Measurements from ENCODE around the gene MBNL1.
"Not testable (repeated sequence)": the region's sequence is repeated elsewhere in the genome, so short reads cannot be mapped to it uniquely, and the experiment has no call there.

MBNL1 gene

GRCh38 chr3:152334761-152335160 is 66.0 kb downstream of the MBNL1 start:
- no peak for TF ChIP-seq Cebpa-rat (IDR thresholded peaks at IDR 0.05)
- H3K27ac ChIP-seq: no peak overlapping the region
- peaks cover 6 to 61% (median 25%) of the 10 kb centered on the region in 10 experiments; a peak in 19 of 20 replicates for H3K4me1 ChIP-seq
- H3K36me3 ChIP-seq: peaks cover 15 to 95% (median 38%) of the 10 kb centered on the region in 11 experiments
- peak overlapping the region in 9 of 11 experiments; percentile 2 to 76 (median 50); a peak in 12 of 22 replicates for H3K4me2 ChIP-seq
- H4K20me1 ChIP-seq: peaks cover 0 to 67% (median 19%) of the 10 kb centered on the region in 11 experiments; a peak in 15 of 22 replicates
- H3K9ac ChIP-seq: no peak overlapping the region
- H3K9me3 ChIP-seq (replicated peaks in 1 of 11): peaks cover 0 to 5% (median 0%) of the 10 kb centered on the region in 11 experiments; a peak in 2 of 22 replicates
- no peak overlapping the region for H3K4me3 ChIP-seq
- no peaks in the 10 kb centered on the region for H3K27me3 ChIP-seq

- Histone ChIP-seq H4K20me1 (peaks cover 5 to 68% (median 15%) of the 10 kb centered on the region in 11 experiments; a peak in 16 of 22 replicates), H3K9ac (no peak overlapping the region), H3K4me3 (no peak overlapping the region), H3K27ac (no peak overlapping the region), H3K9me3 (replicated peaks in 1 of 11) (peaks cover 0 to 5% (median 0%) of the 10 kb centered on the region in 11 experiments; a peak in 2 of 22 replicates), H3K4me1 (peaks cover 6 to 56% (median 21%) of the 10 kb centered on the region in 10 experiments; a peak in 19 of 20 replicates), H3K4me2 (peak overlapping the region in 9 of 11 experiments; percentile 2 to 76 (median 50); a peak in 13 of 22 replicates), H3K27me3 (no peaks in the 10 kb centered on the region), H3K36me3 (peaks cover 21 to 95% (median 39%) of the 10 kb centered on the region in 11 experiments)
- TF ChIP-seq Cebpa-rat (IDR thresholded peaks at IDR 0.05): no peak
These were observed 66.5 kb downstream of the MBNL1 start for GRCh38 chr3:152335273-152335672.

GRCh38 chr3:152337337-152337736 is 68.6 kb downstream of the MBNL1 start:
- Histone ChIP-seq H3K4me1 (peaks cover 0 to 35% (median 9%) of the 10 kb centered on the region in 10 experiments; a peak in 18 of 20 replicates), H4K20me1 (peaks cover 7 to 54% (median 16%) of the 10 kb centered on the region in 11 experiments; a peak in 13 of 22 replicates), H3K36me3 (peaks cover 26 to 96% (median 52%) of the 10 kb centered on the region in 11 experiments)
- H3K27ac ChIP-seq; H3K9me3 ChIP-seq (replicated peaks in 1 of 11); H3K9ac ChIP-seq; H3K4me2 ChIP-seq; H3K4me3 ChIP-seq; H3K27me3 ChIP-seq: not testable (repeated sequence)

GRCh38 chr3:152338159-152338720 is 69.5 kb downstream of the MBNL1 start:
- H3K4me1 ChIP-seq: peaks cover 0 to 27% (median 9%) of the 10 kb centered on the region in 10 experiments; a peak in 18 of 20 replicates
- no peak overlapping the region for H3K27ac ChIP-seq
- H3K36me3 ChIP-seq: peaks cover 29 to 96% (median 60%) of the 10 kb centered on the region in 11 experiments
- H3K9ac ChIP-seq: no peak overlapping the region
- no peak overlapping the region for H3K4me3 ChIP-seq
- no peaks in the 10 kb centered on the region; a peak in 1 of 22 replicates for H3K27me3 ChIP-seq
- H3K4me2 ChIP-seq: no peak overlapping the region
- peaks cover 7 to 47% (median 16%) of the 10 kb centered on the region in 11 experiments; a peak in 13 of 22 replicates for H4K20me1 ChIP-seq
- no peak for TF ChIP-seq Cebpa-rat (IDR thresholded peaks at IDR 0.05)
- peaks cover 0 to 5% (median 0%) of the 10 kb centered on the region in 11 experiments; a peak in 2 of 22 replicates for H3K9me3 ChIP-seq (replicated peaks in 1 of 11)

GRCh38 chr3:152339881-152340505 is 71.3 kb downstream of the MBNL1 start:
- H3K36me3 ChIP-seq: peaks cover 33 to 96% (median 62%) of the 10 kb centered on the region in 11 experiments
- peaks cover 3 to 22% (median 13%) of the 10 kb centered on the region in 10 experiments; a peak in 19 of 20 replicates for H3K4me1 ChIP-seq
- peaks cover 0 to 2% (median 0%) of the 10 kb centered on the region in 11 experiments; a peak in 3 of 22 replicates for H3K9me3 ChIP-seq (replicated peaks in 1 of 11)
- H3K27me3 ChIP-seq: no peaks in the 10 kb centered on the region; a peak in 1 of 22 replicates
- no peak overlapping the region for H3K4me2 ChIP-seq
- no peak overlapping the region for H3K4me3 ChIP-seq
- peaks cover 3 to 35% (median 11%) of the 10 kb centered on the region in 11 experiments; a peak in 13 of 22 replicates for H4K20me1 ChIP-seq
- no peak for TF ChIP-seq Cebpa-rat (IDR thresholded peaks at IDR 0.05)
- no peak overlapping the region for H3K9ac ChIP-seq
- no peak overlapping the region for H3K27ac ChIP-seq

- TF ChIP-seq Cebpa-rat (IDR thresholded peaks at IDR 0.05): no peak
- H3K4me2 ChIP-seq: peak overlapping the region in 8 of 11 experiments; percentile 23 to 56 (median 32); a peak in 14 of 22 replicates
- H3K4me3 ChIP-seq: no peak overlapping the region
- peaks cover 3 to 51% (median 30%) of the 10 kb centered on the region in 10 experiments; a peak in 16 of 20 replicates for H3K4me1 ChIP-seq
- H4K20me1 ChIP-seq: peaks cover 0 to 22% (median 6%) of the 10 kb centered on the region in 11 experiments; a peak in 11 of 22 replicates
- no peak overlapping the region for H3K9ac ChIP-seq
- peaks cover 17 to 62% (median 40%) of the 10 kb centered on the region in 11 experiments for H3K36me3 ChIP-seq
- H3K27me3 ChIP-seq: no peaks in the 10 kb centered on the region; a peak in 1 of 22 replicates
- H3K27ac ChIP-seq: peak overlapping the region in 9 of 11 experiments; percentile 5 to 53 (median 38); a peak in 13 of 22 replicates
- no peaks in the 10 kb centered on the region; a peak in 2 of 22 replicates for H3K9me3 ChIP-seq (replicated peaks in 1 of 11)
These were observed 76.5 kb downstream of the MBNL1 start for GRCh38 chr3:152345233-152345632.

GRCh38 chr3:152346058-152346457 is 77.3 kb downstream of the MBNL1 start:
- peaks cover 0 to 58% (median 30%) of the 10 kb centered on the region in 10 experiments; a peak in 14 of 20 replicates for H3K4me1 ChIP-seq

GRCh38 chr3:152346740-152347139 is 78.0 kb downstream of the MBNL1 start:
- peaks cover 0 to 22% (median 0%) of the 10 kb centered on the region in 11 experiments; a peak in 8 of 22 replicates for H4K20me1 ChIP-seq
- peaks cover 11 to 47% (median 34%) of the 10 kb centered on the region in 11 experiments; a peak in 20 of 22 replicates for H3K36me3 ChIP-seq
- H3K9ac ChIP-seq: no peak overlapping the region
- H3K4me1 ChIP-seq: peaks cover 5 to 65% (median 32%) of the 10 kb centered on the region in 10 experiments; a peak in 16 of 20 replicates
- no peak overlapping the region for H3K4me2 ChIP-seq
- no peaks in the 10 kb centered on the region; a peak in 2 of 22 replicates for H3K9me3 ChIP-seq (replicated peaks in 1 of 11)
- H3K27me3 ChIP-seq: no peaks in the 10 kb centered on the region; a peak in 1 of 22 replicates
- TF ChIP-seq Cebpa-rat (IDR thresholded peaks at IDR 0.05): no peak
- H3K27ac ChIP-seq: no peak overlapping the region
- no peak overlapping the region for H3K4me3 ChIP-seq

More at GRCh38 chr3:152346058-152346457, 77.3 kb downstream of the MBNL1 start:
- Histone ChIP-seq H3K4me3 (no peak overlapping the region), H3K36me3 (peaks cover 11 to 53% (median 34%) of the 10 kb centered on the region in 11 experiments; a peak in 20 of 22 replicates), H4K20me1 (peaks cover 0 to 22% (median 0%) of the 10 kb centered on the region in 11 experiments; a peak in 8 of 22 replicates), H3K27ac (peak overlapping the region in 5 of 11 experiments; percentile 0 to 41 (median 20); a peak in 5 of 22 replicates), H3K27me3 (no peaks in the 10 kb centered on the region; a peak in 1 of 22 replicates), H3K9me3 (replicated peaks in 1 of 11) (no peaks in the 10 kb centered on the region; a peak in 2 of 22 replicates), H3K9ac (no peak overlapping the region), H3K4me2 (peak overlapping the region in 2 of 11 experiments; percentile 53 to 56; a peak in 3 of 22 replicates)
- no peak for TF ChIP-seq Cebpa-rat (IDR thresholded peaks at IDR 0.05)

All from BLaER1 treated with 17β-estradiol and CSF1 and Interleukin-3, amounts not matched to agents 10 nM and 100 nM (cell line).